Activated CD4-positive, alpha-beta T cell treated with anti-CD3 and anti-CD28 coated beads, Interleukin-2, amount 10 ng/mL, durations not matched to agents 24 days and 14 days (primary cell): ENCODE results near the gene ZNF616. TPM values are rescaled to one million over a fixed set of nuclear protein-coding genes. Genes with fewer than 3 reads are reported as not detected.

Experiments used
- DNase-seq: peaks from one replicate; pipeline ENCODE4 v3.0.0; 2022
- H3K27ac Mint-ChIP-seq: one replicate; pipeline ENCODE4 v1.8.0; 2022; ENCODE audit warnings: mild to moderate bottlenecking, mixed read lengths
- H3K27me3 Mint-ChIP-seq: one replicate; pipeline ENCODE4 v1.8.0; 2022; ENCODE audit warnings: mixed read lengths
- H3K36me3 Mint-ChIP-seq: one replicate; pipeline ENCODE4 v1.8.0; 2022; ENCODE audit warnings: low read depth, mild to moderate bottlenecking, mixed read lengths
- H3K4me1 Mint-ChIP-seq: one replicate; pipeline ENCODE4 v1.8.0; 2021; ENCODE audit warnings: mixed read lengths
- H3K4me3 Mint-ChIP-seq: one replicate; pipeline ENCODE4 v1.8.0; 2022; ENCODE audit warnings: mild to moderate bottlenecking, moderate library complexity, mixed read lengths
- H3K9me3 Mint-ChIP-seq: one replicate; pipeline ENCODE4 v1.8.0; 2021; ENCODE audit warnings: mixed read lengths
- intact Hi-C: fragments of 100-400 bp; cut with micrococcal nuclease; formaldehyde crosslinking; loops from one replicate; pipeline ENCODE4 v1.15.1; 2023
- total RNA-seq: library from RNA; stranded (reverse); gene quantifications from 2 replicates; pipeline ENCODE4 v1.2.3, GENCODE V29; 2022

ZNF616 gene
- total RNA-seq, 1 donor from 2014 or later = 6.1 TPM

DNA sequence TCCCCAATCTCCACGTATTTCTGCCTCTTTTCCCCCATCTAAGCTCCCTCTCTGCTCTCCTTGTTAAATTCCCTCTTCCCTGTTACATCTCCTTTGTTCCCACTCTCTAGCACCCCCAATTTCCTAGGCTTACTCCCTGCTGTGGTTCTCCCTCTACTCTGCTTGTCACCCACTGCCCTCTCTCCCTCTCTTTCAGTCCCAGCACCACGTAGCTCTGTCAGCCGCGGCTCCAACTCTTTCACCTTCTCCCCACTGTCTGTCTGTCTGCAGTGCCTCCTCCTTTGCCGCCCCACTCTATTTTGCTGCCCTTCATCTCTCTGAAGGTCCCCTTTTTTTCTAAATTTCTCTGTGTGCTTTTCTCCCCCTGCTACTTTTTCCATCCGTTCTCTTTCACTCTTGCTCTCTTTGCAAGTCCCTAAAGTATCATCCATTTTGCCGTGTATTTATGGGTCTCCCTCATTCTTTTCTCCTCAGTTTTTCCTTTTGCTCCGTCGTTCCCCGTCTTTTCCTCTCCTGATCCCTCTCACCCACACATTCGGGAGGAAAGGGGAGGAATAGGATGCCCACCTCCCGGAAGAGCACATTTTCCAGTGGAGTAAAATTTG is 45.1 kb downstream of the ZNF616 start:
- Mint-ChIP-seq H3K4me3 (peak overlapping the region; percentile 93), H3K27me3 (no peaks in the 10 kb centered on the region), H3K27ac (peak overlapping the region; percentile 91), H3K9me3 (peaks cover 31% of the 10 kb centered on the region), H3K36me3 (peaks cover 62% of the 10 kb centered on the region), H3K4me1 (peaks cover 17% of the 10 kb centered on the region)
- DNase-seq = no peak
- intact Hi-C loops = no loop called here

DNA sequence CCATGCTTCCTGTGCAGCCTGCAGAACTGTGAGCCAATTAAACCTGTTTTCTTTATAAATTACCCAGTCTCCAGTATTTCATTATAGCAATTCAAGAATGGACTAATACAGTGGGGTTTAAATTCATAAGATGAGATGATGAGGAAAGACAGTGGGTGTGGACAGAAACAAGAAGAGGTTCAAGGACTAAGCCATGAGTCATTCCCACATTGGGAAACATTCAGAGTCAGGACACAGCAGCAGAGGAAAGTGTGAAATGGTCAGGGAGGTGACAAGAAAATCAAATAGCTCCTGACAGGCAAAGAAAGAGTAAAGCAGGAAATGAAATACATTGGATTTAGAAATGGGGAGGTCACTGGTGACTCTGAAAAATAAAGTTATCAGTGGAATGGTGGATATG is 53.3 kb downstream of the ZNF616 start:
- H3K4me1 Mint-ChIP-seq = no peaks in the 10 kb centered on the region
- intact Hi-C loops = no loop called here
- no peak overlapping the region for H3K4me3 Mint-ChIP-seq
- H3K27ac Mint-ChIP-seq = no peak overlapping the region
- no peaks in the 10 kb centered on the region for H3K27me3 Mint-ChIP-seq
- no peak for DNase-seq
- H3K9me3 Mint-ChIP-seq = peaks cover 36% of the 10 kb centered on the region
- H3K36me3 Mint-ChIP-seq = peaks cover 94% of the 10 kb centered on the region

DNA sequence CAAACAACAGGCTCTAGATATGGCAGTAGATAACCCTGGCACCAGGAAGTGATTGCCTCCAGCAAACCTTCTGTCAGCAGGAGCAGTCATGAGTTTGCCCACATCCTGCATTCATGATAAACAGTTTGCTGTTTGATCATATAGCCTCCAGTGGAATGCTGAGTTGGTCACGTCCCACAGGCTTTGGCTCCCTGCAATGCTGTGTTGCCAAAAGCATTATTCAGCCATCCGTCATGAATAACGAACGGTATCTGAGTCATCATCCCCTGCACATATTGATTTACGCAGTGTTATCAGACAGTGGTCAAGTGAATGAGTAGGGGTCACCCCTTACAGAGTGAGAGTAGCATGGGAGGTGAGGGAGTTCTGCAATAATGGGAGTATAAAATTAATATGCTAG is 69.2 kb downstream of the ZNF616 start:
- intact Hi-C loops = no loop called here
- H3K4me1 Mint-ChIP-seq = no peaks in the 10 kb centered on the region
- no peak for DNase-seq
- peaks cover 56% of the 10 kb centered on the region for H3K9me3 Mint-ChIP-seq
- H3K36me3 Mint-ChIP-seq = peaks cover 93% of the 10 kb centered on the region
- H3K27ac Mint-ChIP-seq = no peak overlapping the region
- no peaks in the 10 kb centered on the region for H3K27me3 Mint-ChIP-seq
- no peak overlapping the region for H3K4me3 Mint-ChIP-seq

DNA sequence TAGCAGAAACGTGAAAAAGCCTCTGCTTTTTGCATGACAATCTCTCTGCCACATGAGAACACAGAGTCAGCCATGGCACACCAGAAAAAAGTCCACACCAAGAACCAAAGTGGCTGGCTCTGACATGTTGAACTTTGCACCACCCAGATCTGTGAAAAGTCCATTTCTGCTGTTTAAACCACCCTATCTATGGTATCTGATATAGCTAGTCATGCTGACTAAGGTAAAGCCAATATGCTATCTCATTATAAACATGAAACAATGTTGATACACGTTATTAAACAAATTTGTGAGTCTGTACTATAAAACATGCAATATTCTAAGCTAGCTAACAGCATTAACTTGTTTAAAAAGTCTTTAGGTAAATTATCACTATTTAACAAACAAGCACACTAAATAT is 70.1 kb downstream of the ZNF616 start:
- H3K27ac Mint-ChIP-seq = no peak overlapping the region
- peaks cover 52% of the 10 kb centered on the region for H3K9me3 Mint-ChIP-seq
- peaks cover 91% of the 10 kb centered on the region for H3K36me3 Mint-ChIP-seq

DNA sequence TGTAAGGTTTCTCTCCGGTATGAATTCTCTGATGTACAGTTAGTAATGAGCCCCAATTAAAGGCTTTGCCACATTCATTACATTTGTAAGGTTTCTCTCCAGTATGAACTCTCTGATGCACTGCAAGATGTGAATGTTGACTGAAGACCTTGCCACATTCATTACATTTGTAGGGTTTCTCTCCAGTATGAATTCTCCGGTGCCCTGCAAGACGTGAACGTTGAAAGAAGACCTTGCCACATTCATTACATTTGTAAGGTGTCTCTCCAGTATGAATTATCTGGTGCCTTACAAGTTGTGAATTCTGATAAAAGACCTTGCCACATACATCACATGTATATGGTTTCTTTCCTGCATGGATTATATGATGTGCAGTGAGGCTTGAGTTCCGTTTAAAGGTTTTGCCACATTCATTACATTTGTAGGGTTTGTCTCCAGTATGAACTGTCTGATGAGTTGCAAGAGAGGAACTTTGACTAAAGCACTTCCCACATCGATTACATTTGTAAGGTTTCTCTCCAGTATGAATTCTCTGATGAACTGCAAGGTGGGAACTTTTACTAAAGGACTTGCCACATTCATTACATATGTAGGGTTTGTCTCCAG is 73.4 kb downstream of the ZNF616 start:
- DNase-seq = no peak
- Mint-ChIP-seq H3K36me3 (peaks cover 83% of the 10 kb centered on the region), H3K9me3 (peaks cover 38% of the 10 kb centered on the region), H3K27ac (no peak overlapping the region), H3K4me1 (no peaks in the 10 kb centered on the region), H3K27me3 (no peaks in the 10 kb centered on the region), H3K4me3 (no peak overlapping the region)
- intact Hi-C loops = no loop called here

More for the DNA sequence above, 70.1 kb downstream of the ZNF616 start:
- Mint-ChIP-seq H3K4me3 (no peak overlapping the region), H3K4me1 (no peaks in the 10 kb centered on the region), H3K27me3 (no peaks in the 10 kb centered on the region)
- DNase-seq = no peak
- intact Hi-C loops = no loop called here

DNA sequence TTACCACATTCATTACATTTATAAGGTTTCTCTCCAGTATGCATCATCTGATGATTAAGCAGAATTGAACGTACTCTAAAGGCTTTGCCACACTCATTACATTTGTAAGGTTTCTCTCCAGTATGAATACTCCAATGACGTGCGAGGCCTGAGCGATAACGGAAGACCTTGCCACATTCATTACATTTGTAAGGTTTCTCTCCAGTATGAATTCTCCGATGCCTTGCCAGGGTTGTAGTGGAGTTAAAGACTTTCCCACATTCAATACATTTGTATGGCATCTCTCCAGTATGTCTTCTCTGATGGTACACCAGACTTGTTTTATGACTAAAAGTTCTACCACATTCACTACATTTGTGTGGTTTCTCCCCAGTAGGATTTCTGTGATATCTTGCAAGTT is 74.3 kb downstream of the ZNF616 start:
- peaks cover 33% of the 10 kb centered on the region for H3K9me3 Mint-ChIP-seq
- H3K27me3 Mint-ChIP-seq = no peaks in the 10 kb centered on the region
- no peak overlapping the region for H3K4me3 Mint-ChIP-seq
- no peak overlapping the region for H3K27ac Mint-ChIP-seq
- H3K36me3 Mint-ChIP-seq = peaks cover 74% of the 10 kb centered on the region
- no peak for DNase-seq
- intact Hi-C loops = no loop called here
- no peaks in the 10 kb centered on the region for H3K4me1 Mint-ChIP-seq

Other genes with a start within 250 kb of the ZNF616 start
- 10.7 and 11.0 TPM in 2 replicates for gene ZNF649, start 234.9 kb downstream of the ZNF616 start, total RNA-seq
- gene ZNF613, start 212.5 kb downstream of the ZNF616 start, total RNA-seq = 3.5 and 5.0 TPM in 2 replicates
- gene ZNF350, start 153.1 kb downstream of the ZNF616 start, total RNA-seq = 7.4 and 8.4 TPM in 2 replicates
- 5.9 and 6.9 TPM in 2 replicates for gene ZNF615, start 131.7 kb downstream of the ZNF616 start, total RNA-seq
- gene ZNF614, start 111.6 kb downstream of the ZNF616 start, total RNA-seq = 11.0 and 12.7 TPM in 2 replicates
- gene ZNF432, start 91.1 kb downstream of the ZNF616 start, total RNA-seq = 10.8 and 13.8 TPM in 2 replicates
- gene ZNF841, start 44.2 kb downstream of the ZNF616 start, total RNA-seq = 12.5 and 12.9 TPM in 2 replicates
- gene ZNF836, start 31.7 kb upstream of the ZNF616 start, total RNA-seq = 6.3 and 6.7 TPM in 2 replicates
- 226 and 237 TPM in 2 replicates for gene PPP2R1A, start 50.1 kb upstream of the ZNF616 start, total RNA-seq
- 18.2 and 19.9 TPM in 2 replicates for gene ZNF766, start 129.6 kb upstream of the ZNF616 start, total RNA-seq
- 4.2 and 5.0 TPM in 2 replicates for gene ZNF480, start 157.2 kb upstream of the ZNF616 start, total RNA-seq
- gene ZNF610, start 196.3 kb upstream of the ZNF616 start, total RNA-seq = 0.12 and 0.85 TPM in 2 replicates
- gene ZNF880, start 230.0 kb upstream of the ZNF616 start, total RNA-seq = 6.3 and 9.0 TPM in 2 replicates